GM10266 (cell line): Measurements from ENCODE around the gene PLEKHO2.

Experiments used
- DNase-seq: peaks from one replicate; pipeline ENCODE4 v3.0.0; 2012; ENCODE audit errors: extremely low spot score
- TF ChIP-seq, protein P1 (sequence below): IDR thresholded peaks from 2 replicates; pipeline ENCODE4 v1.5.1; 2012; ENCODE audit warnings: mild to moderate bottlenecking, low read depth; ENCODE audit not compliant: control insufficient read depth, insufficient read depth; ENCODE audit errors: missing control alignments

Gene PLEKHO2

DNA sequence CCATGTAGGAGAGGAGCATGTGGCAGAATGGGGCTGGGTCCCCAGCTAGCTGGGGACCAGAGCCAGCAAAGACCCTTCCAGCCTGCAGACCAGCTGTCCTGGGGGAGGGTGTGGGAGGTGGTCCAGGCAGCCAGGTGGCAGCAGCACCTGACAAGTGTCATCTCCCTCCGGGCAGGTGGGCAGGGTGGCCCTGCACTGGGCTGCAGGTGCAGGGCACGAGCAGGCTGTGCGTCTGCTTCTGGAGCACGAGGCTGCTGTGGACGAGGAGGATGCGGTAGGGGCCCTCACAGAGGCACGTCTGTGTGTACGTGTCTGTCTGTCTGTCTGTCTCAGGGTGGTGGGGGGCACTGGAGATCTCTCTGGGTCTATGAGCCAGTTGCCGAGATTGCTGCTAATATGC, 75.5 kb downstream of the PLEKHO2 start:
- DNase-seq: no peak

More for the DNA sequence above, 75.5 kb downstream of the PLEKHO2 start:
- TF ChIP-seq, protein P1, sequence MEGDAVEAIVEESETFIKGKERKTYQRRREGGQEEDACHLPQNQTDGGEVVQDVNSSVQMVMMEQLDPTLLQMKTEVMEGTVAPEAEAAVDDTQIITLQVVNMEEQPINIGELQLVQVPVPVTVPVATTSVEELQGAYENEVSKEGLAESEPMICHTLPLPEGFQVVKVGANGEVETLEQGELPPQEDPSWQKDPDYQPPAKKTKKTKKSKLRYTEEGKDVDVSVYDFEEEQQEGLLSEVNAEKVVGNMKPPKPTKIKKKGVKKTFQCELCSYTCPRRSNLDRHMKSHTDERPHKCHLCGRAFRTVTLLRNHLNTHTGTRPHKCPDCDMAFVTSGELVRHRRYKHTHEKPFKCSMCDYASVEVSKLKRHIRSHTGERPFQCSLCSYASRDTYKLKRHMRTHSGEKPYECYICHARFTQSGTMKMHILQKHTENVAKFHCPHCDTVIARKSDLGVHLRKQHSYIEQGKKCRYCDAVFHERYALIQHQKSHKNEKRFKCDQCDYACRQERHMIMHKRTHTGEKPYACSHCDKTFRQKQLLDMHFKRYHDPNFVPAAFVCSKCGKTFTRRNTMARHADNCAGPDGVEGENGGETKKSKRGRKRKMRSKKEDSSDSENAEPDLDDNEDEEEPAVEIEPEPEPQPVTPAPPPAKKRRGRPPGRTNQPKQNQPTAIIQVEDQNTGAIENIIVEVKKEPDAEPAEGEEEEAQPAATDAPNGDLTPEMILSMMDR: no peak
